Activated CD4-positive, alpha-beta T cell treated with anti-CD3 and anti-CD28 coated beads for 4 hours (primary cell): ENCODE measurements around the gene NFKBIL1.

Experiments used
- DNase-seq, 2 donors: peaks; one replicate each; pipeline ENCODE4 v3.0.0-alpha.2; 2020

The NFKBIL1 gene

GRCh38 chr6:31535538-31536324 lies 11.7 kb upstream of the NFKBIL1 start:
- no peak for DNase-seq

DNA sequence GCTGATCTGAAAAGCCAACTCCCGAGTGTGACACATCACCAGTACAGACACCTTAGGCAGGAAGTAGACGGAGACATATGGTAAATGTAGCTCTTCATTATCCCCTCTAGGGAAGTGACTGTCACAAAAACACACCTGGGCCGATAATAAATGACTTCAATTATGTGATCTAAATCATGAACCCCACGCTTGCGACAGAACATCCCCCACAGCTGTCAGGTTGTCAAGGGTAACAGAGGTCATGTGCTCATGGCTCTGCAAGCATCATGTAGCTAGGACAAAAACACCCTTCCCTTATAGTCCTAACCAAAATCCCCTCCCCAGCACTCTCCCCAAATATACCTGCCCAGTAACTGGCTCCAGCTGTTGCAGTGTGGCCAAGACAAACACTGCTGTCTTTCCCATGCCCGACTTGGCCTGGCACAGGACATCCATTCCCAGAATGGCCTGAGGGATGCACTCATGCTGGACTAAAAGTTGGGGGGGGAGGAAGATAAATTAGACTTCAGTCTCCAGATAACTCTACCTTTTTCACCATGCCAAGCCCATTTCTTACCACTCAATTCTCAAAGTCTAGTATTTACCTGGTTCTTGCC lies 8.5 kb upstream of the NFKBIL1 start:
- no peak for DNase-seq

- DNase-seq, result no peak
Measured at GRCh38 chr6:31540640-31541039, 6.8 kb upstream of the NFKBIL1 start.

DNA sequence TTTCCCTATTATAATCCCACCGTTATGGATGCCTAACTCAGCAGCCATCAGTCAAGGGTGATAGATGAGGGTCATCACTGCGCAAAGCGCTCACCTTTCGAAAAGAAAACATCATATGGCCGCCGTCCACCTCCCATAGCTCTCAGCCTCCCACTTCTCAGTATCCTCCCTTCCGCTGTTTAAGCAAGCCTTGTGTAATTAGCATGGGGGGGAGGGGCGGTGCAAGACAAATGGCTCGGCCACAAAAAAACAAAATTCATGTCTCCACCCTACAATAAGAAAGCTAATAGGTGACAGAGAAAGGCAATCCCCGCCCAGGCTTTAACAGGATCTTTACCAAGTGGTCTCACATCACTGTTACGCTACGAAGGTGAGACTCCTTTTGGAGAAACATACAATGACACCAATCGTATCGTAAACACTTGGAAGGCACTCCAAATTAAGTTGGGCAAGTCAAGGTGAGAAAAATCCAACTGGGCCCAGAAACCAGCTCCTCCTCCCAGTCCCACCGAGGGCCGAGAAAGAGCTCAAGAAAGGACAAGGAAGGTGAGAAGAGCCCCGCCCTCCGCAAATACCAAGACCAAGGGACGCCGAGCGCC lies 6.2 kb upstream of the NFKBIL1 start:
- peak; percentile 66 to 68 for DNase-seq

GRCh38 chr6:31541658-31542521 lies 5.5 kb upstream of the NFKBIL1 start, which contains the start of gene DDX39B:
Gene DDX39B, minus strand, starts transcription at chr6:31542003. Its CDS starts 1,471 bp downstream, at chr6:31540532.
- DNase-seq, result peak; percentile 90 to 95

- DNase-seq, result no peak
Measured at GRCh38 chr6:31543639-31544038, 3.8 kb upstream of the NFKBIL1 start.

DNA sequence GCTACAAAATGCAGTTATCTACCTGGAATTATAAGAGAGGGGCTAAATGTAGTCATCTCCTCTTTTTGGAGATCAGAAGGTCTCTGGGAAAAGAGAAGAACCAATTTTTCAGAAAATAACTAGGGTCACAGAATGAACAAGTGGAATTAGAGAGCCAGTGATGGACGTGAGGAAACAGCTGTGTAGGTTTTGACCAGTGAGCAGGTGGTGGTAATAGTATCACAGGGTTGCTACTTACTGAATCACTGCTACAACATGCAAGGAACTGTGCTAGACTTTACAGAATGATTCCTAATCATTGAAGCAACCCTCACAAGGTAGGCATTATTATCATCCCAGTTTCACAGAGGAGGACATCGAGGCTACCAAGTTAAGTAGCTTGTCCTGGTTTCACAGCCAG lies 2.7 kb upstream of the NFKBIL1 start:
- no peak for DNase-seq

DNA sequence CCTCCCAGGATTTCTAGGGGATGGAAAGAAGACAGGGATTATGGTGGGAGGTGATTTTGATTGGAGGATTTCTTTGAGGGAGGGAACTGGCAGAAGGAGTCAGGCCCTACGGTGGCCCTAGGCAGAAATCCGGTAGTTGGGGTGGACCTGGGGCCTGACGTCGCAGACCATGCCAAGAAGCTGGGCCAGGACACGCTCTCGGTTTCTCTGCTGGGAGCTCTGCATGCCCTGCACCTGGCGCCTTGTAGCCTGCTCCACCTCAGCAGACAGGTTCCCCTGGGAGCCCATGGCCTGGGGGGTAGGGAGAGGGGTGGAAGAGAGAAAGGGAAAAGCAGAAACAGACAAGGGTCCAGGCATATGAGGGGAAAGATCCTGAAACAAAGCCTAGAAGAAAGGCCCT lies 2.1 kb upstream of the NFKBIL1 start:
- no peak for DNase-seq

DNA sequence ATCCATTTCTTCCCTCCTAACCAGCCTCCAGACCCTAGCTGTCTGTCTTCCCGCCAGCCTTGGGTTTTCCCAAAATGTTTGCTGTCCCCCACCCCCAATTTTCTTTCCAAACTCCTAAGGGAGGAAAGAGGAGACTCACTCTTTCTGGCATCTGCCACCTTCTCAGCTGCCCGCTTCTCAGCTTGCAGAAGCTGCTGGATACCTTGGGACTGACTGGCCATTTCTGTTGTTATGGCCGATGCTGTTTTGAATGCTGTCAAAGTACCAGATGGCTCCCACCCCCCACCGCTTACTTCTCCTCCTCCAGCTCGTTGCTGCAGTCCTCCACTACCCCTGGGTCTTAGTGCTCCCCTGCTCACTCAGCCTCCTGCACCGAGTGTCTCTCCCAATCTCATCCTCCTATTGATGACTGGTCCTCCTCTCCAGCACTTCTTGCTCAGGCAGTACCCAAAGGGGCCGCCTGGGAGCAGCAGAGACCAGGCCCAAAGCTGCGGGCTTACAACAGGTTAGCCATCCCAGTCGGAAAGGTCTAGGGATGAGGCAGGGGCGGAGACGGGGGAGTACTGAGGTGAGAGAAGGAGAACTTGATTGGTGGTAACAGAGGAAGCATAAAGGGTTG lies 960 bp upstream of the NFKBIL1 start, which contains the start of gene ATP6V1G2:
Gene ATP6V1G2, minus strand, starts transcription at position 270 of the 619 bp plus-strand sequence. Its CDS starts 49 bp downstream, at position 221.
- peak; percentile 80 to 85 for DNase-seq

DNA sequence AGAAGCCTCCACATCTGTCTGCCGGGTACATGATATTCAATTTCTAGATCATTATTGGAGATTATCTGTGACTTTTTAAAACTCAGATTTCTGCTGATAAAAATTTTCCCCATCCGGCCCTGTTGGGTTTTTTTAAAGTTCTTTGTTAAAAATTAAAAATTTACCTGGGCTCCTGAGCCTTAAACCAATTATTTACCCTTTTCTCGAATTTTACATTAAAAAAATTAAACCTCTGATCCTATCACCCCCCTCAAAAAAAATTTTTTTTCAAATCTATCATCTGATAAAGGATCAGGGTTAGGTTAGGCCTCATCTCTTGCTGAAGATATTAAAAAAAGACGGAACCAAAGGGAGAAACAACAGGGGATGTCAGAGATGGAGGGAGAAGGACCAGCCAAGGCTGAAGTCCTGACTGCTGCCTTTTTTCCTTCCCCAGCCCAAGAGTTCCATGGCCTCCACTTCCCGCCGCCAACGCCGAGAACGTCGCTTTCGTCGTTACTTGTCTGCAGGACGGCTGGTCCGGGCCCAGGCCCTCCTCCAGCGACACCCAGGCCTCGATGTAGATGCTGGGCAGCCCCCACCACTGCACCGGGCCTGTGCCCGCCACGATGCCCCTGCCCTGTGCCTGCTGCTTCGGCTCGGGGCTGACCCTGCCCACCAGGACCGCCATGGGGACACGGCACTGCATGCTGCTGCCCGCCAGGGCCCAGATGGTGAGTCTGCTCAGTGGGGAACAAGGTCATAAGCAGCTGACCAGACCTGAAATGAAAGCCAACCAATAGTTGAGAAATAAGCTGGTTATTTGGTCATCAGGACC lies 527 bp downstream of the NFKBIL1 start:
- no peak for DNase-seq

DNA sequence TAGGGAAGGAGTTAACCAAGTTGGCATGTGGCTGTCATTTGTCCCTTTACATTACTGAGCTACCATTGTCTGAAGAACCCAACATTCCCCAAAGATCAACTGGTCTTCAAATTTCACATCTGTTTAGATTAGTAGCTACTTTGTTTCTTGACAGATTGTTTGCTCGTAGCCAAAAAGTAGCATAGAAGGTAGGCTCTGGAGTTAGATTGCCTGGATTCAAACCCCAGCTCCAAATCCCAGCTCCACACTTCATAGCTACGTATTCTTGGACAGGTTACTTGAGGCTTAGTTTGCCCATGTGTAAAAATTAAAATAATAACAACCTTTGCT lies 1.1 kb downstream of the NFKBIL1 start:
- no peak for DNase-seq

DNA sequence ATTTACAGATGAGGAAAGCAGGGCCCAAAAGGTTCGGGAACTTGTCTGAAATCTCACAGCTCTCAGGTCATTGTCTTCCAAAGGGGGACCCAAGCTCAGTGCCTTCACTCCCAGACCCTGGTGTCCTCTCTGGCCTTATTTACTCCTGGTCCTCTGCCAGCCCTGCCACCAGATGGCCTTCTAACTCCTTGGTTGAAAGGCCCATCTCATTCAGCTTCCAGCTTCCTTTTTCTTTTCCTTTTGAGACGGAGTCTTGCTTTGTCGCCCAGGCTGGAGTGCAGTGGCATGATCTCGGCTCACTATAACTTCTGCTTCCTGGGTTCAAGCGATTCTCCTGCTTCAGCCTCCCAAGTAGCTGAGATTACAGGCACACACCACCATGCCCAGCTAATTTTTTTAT lies 4.0 kb downstream of the NFKBIL1 start:
- peak; percentile 67 to 70 for DNase-seq

GRCh38 chr6:31556307-31556706 lies 8.9 kb downstream of the NFKBIL1 start:
- no peak for DNase-seq

GRCh38 chr6:31557443-31558317 lies 10.3 kb downstream of the NFKBIL1 start:
- no peak for DNase-seq

DNA sequence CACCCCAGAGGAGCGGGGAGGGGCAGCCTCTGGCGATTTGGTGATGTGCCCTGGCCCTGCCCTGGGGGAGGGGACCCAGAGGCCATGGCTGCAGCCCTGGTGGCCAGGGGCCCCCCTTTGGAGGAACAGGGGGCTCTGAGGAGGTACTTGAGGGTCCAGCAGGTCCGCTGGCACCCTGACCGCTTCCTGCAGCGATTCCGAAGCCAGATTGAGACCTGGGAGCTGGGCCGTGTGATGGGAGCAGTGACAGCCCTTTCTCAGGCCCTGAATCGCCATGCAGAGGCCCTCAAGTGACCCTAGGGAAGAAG lies 10.9 kb downstream of the NFKBIL1 start:
- no peak for DNase-seq

- peak; percentile 72 to 81 for DNase-seq
Measured at GRCh38 chr6:31558631-31559500, 11.5 kb downstream of the NFKBIL1 start.

GRCh38 chr6:31559606-31559957 lies 12.2 kb downstream of the NFKBIL1 start:
- DNase-seq, result no peak

DNA sequence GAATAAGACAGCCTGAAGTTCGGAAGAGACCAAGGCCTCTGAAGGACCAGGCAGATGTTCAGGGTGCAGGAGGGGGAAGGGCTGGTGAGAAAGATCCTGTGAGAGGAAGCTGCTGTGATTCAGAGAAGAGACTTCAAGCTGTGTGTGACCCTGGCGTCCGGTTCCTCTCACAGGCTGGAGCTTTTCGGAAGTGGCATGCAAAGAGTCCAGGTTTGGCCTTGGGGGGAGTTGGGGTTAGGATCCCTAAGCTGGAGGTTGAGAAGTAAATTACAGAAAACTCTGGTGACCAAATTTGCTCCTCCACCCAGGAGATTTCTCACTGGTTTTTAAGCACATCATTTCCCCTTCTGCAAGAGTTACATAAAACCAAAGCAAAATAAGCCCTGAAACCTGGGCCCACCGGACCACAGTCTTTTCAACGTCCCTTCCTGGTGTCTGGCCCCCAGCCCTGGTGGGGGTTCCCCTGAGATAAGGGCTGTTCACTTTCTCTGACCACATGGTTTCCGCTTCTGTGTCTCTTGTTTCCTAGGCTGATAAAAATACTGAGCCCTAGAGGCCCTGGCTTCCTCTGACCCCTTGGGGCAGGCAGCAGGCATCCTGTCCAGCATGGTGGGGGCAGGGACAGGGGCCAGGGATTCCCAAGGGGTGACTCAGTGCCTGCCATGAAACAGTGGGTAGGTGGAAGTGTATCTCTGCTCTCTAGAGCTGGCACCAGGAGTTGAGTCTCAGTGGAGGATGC lies 12.7 kb downstream of the NFKBIL1 start:
- DNase-seq, result peak; percentile 44 to 57

DNA sequence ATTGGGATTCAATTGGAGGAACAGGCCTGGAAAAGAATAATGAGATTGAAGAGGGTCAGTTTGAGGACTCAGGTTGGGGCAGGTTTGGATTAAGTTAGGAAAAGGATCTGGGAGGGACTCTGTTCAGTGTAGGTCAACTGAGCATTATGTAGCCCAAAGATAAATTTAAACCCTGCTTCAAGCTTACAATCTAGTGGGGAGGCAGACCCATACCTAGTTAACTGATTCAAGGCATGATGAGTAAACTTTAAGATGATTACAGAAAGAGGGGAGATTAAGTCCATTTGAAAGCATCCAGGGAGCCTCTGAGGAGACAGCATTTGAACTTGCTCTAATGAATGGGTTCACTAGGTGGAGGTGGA lies 13.3 kb downstream of the NFKBIL1 start:
- no peak for DNase-seq
